HG03066 (cell line): Measurements from ENCODE around the gene HLA-DPA1.
"Not testable (repeated sequence)": the region's sequence is repeated elsewhere in the genome, so short reads cannot be mapped to it uniquely, and the experiment has no call there.

Experiments used
- ATAC-seq: cut with Tn5 transposase; IDR thresholded peaks from one replicate; pipeline ENCODE4 v1.9.1; 2021; ENCODE audit warnings: low read depth; ENCODE audit not compliant: unreplicated experiment

The HLA-DPA1 gene

DNA sequence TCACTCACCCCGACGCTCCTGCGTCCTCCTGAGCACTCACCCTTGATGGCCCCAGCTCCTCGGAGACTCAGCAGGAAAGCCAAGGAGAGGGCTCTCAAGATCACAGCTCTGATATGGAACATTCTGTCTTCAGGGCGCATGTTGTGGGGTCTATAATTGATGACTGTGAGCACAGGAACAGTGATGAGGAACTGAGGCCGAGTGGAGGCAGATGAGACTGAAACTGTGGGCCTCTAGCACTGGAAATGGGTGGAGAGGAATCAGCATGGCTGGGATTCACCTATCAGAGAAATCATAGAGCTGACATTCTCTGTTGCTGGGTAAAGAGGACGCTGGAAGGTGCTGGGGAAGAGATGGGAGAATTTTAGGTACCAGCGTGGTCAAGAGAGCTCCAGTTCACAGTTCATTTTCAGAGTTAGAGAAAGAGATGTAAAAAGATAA is at the start of gene HLA-DPA1:
HLA-DPA1 (minus strand) TSS at position 219 of the 441 bp plus-strand sequence.
- ATAC-seq, result peak; percentile 62

DNA sequence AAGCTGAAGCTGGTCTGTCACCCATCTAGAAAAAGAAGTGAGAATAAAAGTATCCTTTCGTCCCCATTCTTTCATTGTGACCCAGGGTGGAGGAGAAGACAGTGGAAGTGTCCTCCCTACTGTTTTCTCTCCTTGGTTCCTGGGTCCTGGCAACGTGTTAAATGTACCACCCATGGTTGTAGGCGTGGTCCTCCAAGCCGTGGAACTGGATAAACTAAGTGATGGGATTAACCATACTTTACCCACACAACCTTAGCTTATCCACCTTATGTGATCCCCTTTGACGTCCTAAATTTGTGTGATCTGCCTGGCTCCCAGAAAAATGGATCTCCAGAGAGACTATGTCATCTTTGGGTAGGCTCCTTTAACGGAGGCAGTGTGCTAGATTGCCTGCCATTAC is 49.7 kb upstream of the HLA-DPA1 start:
- ATAC-seq, result no peak

DNA sequence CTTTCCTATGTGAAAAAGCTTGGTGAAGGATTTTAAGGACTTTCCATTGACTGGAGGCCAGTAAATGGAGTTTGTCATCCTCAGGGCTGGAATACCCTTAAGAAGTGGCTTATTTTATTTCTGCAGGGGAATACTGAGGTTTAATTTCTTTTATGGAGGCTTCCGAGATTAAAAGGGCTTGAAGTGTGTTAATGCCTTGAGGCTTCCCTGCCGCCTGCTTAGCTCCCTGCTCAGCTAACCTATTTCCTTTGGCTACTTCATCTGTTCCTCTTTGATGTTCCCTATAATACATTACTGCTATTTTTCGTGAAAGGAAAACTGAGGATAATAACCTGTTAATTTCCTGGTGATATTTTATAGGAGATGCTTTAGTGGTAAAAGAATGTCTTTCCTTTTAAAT is 46.6 kb upstream of the HLA-DPA1 start:
- ATAC-seq, result no peak

DNA sequence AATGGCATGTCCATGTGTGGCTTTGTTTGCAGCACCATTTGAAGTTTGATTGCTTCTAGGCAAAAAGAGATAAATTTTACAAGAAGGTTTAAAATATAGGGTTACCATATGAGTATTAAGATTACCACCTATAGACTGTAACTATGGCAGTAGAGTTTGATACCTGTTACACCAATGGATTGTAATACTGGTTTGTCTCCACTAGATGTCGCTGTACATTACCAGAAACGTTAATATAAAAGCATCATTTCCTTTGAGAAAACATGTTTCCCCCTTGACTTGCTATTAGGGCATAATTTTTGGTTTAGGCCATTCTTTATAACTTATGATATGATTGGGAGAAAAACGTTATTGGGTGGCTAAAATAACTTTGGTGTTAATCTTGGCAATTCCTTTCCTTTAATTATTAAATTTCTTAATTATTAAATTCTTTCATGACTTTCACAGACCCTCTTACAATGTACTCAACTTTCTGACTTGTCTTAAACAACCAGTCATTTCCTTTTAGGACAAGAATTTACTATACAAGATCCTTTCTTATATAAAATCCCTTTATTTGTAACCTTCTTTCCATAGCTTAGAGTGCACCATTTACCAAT is 45.2 kb upstream of the HLA-DPA1 start:
- ATAC-seq, result no peak

DNA sequence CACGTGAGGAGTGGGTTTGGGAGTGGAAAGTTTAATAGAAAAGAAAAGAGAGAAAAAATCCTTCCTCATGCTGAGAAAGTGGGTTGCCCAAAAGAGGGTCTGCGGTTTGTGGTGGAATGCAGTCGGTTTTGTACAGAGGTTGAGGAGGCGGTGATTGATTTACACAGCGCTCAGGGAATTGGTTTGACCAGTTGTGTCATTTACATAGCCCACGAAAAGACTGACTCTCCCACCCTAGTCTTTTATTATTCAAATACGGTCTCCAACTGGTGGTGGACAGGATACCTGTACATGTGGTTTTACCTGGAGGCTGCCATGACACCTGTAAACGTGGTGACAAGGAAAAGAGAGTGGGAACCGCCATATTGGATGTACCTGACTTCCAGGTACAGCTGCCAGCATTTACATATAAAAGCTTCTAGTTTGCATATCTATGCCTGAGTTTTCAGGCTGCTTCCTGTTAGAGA is 44.4 kb upstream of the HLA-DPA1 start:
- ATAC-seq, result no peak

DNA sequence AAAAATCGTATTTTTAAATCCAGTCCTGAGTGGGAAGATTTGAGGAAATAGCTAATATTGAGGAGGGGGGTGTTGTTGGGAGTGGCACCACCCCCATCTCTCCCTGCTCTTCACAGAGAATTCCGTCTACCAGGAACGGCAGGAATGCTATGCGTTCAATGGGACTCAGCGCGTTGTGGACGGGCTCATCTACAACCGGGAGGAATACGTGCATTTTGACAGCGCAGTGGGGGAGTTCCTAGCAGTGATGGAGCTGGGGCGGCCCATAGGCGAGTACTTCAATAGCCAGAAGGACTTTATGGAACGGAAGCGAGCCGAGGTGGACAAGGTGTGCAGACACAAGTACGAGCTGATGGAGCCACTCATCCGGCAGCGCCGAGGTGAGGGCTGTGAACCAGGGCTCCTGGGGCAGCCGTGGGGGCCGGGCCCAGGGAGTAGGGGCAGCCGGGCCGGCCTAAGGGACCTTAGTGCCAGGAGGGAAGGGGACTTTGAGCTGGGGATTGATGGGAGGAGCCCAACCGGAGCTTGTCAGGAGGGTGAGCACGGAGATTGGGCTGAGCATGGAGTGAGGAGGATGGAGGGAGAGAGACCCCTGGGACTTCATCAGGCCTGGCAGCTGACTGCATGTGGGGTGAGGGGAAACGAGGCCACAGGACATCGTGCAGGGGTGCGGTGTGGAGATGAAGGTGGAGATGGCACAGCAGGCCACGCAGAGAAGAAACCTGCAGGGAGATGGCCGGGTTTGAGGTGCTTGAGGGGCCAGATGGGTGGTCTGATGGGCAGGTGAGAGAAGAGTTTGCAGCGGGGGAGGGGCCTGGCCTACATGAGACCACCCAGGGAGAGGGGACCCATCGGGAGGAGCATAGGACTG is 43.6 kb upstream of the HLA-DPA1 start:
- no peak for ATAC-seq

DNA sequence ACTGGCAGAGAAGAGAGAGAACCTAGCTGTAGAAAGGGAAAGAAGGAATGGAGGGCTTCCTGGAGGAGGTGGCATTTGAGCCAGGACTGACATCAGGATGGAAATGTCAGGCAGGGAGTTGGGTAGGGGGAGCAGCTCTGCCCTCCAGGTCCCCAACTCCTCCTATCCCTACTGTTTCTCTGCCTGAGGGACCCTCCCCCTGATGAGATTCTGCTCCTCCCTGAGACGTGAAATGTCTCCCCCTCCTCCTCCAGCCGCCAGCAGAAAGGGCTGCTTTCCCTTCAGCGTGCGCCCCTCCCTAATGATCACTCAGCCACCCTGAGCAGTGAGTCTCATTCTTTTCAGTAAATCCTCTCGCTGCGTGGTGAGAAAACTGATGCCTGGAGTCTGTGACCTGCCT is 43.0 kb upstream of the HLA-DPA1 start:
- no peak for ATAC-seq

DNA sequence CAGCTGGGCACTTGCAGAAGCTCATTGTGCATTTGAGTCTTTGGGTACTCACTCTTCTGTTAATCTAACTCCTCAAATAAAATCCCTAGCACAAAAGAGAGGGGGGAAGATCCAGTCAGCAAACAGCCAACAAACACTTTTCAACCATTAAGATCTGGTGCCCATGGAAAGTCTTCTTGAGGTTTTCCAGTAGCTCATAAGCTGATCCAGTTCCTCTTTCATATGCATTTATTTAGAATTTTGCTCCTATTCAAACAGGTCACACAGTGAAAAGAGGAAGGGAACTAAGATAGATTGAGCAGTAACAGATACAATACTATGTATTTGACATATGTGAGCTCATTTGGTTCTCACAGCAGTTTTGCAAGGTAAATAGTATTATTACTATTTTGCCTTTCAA is 41.0 kb upstream of the HLA-DPA1 start:
- no peak for ATAC-seq

DNA sequence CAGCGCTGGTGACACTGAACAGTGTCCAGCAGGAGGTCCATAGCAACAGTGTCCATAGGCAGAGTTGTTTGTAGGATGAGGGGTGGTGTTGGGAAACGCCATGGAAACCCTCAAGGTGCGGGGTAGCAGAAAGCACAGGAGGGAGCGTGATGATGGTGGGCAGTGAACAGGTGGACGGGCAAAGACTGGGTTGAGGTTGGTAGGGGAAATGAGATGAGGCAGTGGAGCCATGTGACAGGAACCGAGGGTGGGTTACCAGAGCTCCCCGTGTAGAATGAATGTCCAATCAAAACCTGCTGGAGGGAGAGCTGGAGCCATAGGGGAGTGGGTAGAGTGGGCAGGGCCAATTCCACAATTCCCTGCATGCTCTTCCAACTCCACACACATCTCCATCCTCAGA is 40.3 kb upstream of the HLA-DPA1 start:
- no peak for ATAC-seq

DNA sequence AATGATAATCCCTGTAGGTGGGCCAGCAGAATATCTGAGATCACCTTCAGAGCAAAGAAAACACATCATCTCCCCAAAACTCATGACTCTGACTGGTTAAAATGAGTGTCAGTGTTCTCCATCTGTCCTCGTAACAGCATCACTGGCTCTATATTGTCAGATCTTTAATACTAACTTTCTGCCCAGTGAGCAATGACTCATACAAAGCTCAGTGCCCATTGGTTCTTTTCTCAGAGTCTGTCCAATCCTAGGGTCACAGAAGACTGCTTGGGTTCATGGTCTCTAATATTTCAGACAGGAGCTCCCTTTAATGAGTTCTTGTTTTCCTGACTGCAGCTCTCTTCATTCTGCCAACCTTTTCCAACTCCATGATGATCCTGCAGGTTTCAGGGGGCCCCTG is 38.7 kb upstream of the HLA-DPA1 start:
- ATAC-seq, result peak; percentile 86

DNA sequence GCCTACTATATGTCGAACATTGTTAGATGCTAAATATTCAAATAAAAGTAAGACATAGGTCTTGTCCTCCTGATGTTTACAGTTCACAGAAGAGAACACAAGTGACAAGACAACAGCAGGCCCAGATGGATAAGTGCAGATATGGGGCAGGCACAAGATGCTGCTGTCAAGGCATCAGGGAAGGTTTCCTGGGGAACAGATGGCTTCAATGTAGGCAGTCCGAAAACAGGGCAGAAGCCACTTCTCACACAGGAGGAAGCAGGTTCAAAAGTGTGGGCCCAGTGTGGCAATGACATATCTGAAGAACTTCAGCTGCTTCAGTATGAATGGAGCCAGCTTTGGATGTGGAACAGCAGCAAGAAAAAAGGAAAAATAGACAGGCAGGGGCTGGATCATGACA is 34.9 kb upstream of the HLA-DPA1 start:
- no peak for ATAC-seq

DNA sequence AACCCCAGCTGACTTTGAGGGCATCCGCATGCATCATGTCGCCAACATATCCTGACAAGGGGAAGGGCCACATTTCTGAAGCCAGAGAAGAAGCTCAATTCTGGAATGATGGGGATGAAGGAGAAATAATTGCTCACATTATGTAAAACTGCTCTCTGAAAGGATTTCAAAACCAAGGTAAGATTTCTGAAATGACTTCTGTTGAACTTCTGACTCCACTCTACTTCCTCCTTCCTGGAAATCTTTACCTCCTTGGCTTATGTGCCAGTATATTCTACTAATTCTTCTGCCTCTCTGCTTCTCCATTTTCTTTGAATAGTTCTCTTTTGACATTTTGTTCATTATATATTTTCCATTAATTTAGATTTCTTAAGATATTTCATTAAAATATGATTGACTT is 34.2 kb upstream of the HLA-DPA1 start:
- no peak for ATAC-seq

DNA sequence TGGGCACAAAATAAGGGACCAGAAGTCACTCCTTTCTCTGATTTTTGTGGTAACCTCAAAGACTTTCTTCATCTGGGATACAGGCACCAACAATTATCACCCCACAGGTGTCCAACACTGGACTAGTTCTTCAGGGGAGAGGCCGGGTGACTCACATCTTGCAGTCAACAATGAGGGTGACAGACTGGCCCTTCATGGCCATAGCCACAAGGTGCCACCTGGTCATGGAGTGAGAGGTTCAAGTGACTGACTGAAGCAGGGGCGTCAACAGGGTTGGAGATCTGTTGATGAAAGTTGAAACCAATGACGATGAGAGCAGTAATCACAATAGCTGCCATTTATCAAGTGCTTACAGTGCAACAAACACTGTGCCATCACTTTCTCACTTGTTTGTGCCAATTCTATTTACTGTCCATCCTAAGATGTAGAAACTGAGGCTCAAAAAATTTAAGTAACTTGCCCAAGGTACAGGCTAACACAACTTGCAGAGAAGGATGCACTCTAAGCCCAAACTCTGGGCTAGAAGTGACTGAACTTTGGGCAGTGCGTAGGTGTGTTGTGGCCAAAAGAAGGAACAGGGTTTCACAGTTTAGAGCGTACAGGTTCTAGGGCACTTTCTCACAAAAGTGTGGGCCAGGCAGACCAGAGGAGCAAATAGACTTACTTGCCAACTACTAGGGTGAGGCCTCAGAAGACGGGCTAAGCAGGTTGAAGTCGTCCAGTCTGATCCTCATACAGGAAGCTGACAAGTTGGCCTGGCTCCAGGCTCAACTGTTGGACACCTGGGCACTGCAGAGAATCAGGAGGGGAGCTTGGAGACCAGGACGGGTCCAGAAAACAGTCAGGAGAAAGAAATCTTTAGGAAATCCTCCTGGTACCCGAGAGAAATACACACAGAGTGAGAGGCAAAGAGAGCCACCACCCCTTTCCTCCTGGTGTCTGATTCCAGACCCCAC is 32.7 kb upstream of the HLA-DPA1 start:
- no peak for ATAC-seq

DNA sequence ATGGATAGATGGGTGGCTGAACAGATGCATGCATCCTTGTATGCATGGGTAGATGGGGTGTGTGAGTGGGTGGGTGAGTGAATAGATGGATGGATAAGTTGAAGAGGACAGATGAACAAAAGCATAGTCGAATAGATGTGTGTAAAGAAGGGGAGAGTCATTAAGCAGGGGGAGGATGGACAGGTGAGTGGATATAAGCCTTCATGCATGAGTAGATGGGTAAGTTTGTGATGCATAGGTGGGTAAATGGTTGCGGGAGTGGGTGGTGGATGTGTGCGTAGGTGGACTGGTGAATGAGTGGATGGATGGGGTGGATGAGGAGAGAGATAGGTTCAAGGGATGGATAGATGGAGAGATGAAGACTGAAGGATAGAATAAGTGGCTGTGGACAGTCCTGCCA is 31.9 kb upstream of the HLA-DPA1 start:
- no peak for ATAC-seq

DNA sequence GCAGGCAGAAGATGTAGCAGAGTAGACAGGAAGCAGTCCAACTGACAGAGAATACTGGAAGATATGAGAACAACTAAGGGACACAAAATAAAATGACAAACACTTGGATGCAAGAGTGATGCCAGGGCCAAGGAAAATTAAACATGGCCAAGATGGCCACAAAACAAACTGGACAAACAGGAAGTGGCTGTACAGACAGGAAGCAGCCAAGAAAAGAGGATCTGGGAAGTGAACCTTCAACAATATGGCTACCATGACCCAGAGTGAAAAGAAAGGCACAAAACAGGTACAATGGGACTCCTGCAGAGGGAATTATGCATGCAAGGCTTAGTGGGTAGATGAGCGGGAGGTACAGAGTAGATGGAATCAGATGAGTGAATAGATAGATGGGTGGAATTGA is 31.4 kb upstream of the HLA-DPA1 start:
- no peak for ATAC-seq

DNA sequence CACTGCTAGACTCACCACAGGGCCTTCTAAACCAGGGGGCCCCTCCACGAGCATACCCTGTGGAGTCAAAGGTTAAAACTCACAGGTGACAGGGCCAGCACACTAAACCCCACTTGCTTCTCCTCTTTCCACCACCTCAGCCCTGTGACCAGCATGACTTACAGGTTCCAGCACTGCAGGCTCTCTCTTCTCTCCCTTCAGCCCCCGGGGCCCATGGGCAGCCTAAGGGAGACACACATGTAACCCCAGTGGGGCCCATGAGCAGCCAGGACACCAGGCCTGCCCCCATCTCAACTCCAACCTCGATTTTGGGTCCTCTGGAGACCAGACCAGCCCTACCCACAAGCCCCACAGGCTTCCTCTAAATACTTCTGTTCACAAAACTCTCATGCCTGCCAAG is 30.3 kb upstream of the HLA-DPA1 start:
- ATAC-seq, result no peak

DNA sequence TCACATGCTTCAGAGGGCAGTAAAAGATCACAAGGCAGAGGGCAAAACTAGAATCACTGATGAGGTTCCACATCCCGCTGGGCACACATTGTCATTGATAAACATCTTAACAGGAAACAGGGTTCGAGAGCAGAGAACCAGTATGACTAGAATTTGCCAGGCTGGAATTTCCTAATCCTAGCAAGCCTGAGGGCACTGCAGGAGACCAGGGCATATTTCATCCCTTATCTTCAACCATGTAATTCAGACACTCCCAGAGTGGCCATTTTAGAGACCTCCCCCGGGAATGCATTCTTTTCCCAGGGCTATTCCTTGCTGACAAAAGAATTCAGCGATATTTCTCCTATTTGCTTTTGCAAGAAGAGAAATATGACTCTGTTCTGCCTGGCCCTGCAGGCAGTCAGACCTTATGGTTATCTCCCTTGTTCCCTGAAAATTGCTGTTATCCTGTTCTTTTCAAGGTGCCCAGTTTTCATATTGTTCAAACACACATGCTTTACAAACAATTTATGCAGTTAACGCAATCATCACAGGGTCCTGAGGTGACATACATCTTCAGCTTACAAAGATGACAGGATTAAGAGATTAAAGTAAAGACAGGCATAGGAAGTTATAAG is 27.8 kb upstream of the HLA-DPA1 start:
- ATAC-seq, result not testable (repeated sequence)

DNA sequence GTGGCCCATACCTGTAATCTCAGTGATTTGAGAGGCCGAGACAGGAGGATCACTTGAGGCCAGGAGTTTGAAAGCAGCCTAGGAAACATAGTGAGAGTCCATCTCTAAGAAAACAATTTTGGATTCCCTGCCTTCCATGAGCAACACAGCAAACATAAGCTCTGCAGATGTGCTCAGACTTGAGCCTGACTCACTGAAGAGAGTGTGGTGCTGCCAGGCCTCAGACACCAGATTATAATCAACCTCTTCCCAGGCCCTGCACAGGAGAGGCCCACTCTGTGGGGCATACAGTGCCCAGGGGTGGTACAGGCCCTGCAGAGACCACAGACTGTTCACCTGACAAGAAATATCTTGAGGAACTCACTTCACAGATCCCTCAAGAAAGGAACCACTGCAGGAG is 22.2 kb upstream of the HLA-DPA1 start:
- no peak for ATAC-seq

DNA sequence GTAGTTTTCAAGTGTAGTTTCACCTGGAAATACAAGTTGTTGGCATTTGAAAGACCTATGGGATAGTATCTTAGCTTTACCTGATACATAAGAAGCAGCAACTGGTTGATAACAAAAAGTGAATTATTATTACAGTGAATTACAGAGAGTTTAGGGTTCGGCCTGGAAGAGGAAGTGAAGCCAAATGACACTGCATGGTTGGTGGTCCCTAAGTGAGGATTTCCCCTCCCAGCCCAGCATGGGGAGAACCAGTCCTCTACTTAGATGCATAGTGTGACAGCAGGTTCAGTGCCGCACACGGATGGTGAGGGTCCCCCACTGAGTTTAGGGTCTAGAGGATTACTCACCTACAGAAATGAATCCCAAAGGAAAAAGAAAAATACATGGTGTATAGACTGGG is 20.4 kb upstream of the HLA-DPA1 start:
- ATAC-seq, result no peak

DNA sequence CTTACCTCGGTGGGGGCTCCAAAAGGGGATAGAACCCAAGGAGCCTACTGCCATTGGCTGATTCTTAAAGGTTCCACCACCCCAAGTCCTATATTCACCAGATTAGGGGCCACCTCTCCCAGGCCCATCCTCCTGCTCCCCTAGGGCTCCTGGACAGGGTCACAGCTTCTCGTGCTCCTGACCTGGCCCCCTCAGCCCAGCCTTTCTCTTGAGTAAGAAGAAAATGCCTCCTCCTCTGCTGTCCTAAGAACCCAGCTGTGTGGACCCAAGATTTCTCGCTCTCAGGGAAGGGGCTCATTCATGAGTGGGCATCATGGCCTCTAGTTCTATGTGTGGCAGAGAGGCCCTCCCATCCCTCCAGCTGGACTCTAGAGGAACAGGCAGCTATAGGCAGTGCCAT is 18.9 kb upstream of the HLA-DPA1 start:
- ATAC-seq, result no peak

DNA sequence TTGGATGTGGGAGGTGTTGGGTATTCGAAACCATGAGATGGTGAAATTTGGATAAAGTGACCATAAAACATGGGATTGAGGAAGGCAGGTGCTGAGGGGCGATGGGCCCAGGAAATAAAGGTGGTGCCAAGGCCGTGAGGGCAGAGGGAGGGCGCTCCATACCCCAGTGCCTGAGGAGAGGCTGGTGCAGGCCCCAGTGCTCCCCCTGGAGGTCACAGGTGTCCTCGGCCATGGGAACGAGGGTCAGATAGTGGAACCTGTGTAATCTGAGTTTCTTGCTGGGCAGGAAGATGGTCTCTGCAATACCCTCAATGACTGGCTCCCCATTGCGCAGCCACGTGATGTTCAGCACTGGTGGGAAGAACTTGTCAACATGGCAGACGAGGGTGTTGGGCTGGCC is 18.5 kb upstream of the HLA-DPA1 start:
- no peak for ATAC-seq
